Measurements from ENCODE around the gene PAPSS2.
A peak's percentile ranks its signal among the peaks of the same experiment; 100 is the strongest.
"Not testable (repeated sequence)": the region's sequence is repeated elsewhere in the genome, so short reads cannot be mapped to it uniquely, and the experiment has no call there.

PAPSS2 gene

DNA sequence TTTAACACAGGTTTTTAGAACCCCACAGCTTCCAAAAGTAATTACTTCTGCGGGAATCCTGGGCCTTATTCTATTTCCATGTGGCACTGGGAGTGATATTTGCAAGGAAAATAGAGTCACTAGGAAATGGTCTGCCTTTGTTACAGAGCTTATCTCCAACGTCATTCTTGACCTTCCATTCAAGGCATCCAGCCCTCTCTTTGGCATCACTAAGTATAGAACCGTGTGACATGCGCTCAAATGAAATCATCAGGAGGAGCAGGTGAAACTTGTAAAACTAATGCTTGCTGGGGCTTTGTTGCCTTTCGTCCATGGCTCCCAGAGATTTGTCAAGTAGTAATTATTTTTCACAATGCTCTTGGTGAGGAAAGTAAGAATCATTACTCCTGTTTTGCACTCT lies 73.4 kb downstream of the PAPSS2 start:
- Mint-ChIP-seq H3K27me3 (peaks cover 12% of the 10 kb centered on the region), H3K36me3 (no peaks in the 10 kb centered on the region), H3K27ac (no peak overlapping the region), H3K4me3 (no peak overlapping the region), H3K9me3 (no peaks in the 10 kb centered on the region), H3K4me1 (no peaks in the 10 kb centered on the region)
- no peak for ATAC-seq

DNA sequence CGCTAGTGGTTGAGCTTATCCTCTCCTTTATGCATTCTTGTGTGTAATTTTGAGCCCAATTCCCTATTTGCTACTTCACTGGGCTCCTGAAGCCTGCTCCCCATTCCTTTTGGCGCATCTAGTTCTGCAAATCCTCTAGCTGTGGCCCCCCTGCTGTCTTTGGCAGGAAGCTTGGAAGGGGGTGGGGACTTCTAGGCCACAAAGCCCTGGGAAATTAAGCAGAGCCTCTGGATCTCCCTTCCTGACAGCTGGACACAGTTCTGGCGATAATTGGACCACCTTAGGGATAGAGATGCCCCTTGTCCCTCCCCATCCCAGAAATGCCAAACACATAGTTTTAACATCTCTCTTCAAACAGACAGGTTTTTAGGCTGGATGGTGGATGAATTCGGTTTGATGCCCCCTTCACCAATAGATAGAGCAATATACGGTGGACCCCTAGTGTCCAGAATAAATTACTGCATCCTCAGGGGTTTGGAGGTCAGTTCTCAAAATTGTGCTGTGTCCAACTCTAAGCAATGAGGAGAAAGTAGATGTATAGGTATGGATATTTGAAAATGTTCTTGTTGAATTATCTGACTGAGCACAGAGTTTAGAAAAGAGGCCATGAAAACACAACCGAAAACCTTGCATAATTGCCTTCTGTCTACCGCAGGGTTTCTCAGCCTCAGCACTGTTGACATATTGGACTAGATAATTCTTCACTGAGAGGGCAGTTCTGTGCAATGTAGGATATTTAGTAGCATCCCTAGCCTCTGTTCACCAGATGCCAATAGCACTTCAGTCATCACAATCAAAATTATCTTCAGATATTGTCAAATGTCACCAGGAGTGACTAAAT lies 75.5 kb downstream of the PAPSS2 start:
- Mint-ChIP-seq H3K9me3 (no peaks in the 10 kb centered on the region), H3K27ac (no peak overlapping the region), H3K36me3 (no peaks in the 10 kb centered on the region)

DNA sequence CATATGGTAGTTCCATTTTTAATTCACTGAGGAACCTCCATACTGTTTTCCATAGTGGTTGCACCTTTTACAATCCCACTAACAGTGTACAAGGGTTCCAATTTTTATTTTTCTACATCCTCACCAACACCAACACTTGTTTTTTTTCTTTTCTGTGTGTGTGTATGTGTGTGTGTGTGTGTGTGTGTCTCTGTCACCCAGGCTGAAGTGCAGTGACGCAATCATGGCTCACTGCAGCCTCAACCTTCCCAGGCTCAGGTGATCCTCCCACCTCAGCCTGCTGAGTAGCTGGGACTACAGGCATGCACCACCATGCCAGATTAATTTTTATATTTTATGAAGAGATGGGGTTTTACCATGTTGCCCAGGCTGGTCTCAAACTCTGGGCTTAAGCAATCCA lies 78.6 kb downstream of the PAPSS2 start:
- not testable (repeated sequence) for H3K27ac Mint-ChIP-seq, ATAC-seq

More for the DNA sequence above, 75.5 kb downstream of the PAPSS2 start:
- Mint-ChIP-seq H3K27me3 (peaks cover 15% of the 10 kb centered on the region), H3K4me1 (no peaks in the 10 kb centered on the region), H3K4me3 (no peak overlapping the region)
- ATAC-seq: peak; percentile 47

DNA sequence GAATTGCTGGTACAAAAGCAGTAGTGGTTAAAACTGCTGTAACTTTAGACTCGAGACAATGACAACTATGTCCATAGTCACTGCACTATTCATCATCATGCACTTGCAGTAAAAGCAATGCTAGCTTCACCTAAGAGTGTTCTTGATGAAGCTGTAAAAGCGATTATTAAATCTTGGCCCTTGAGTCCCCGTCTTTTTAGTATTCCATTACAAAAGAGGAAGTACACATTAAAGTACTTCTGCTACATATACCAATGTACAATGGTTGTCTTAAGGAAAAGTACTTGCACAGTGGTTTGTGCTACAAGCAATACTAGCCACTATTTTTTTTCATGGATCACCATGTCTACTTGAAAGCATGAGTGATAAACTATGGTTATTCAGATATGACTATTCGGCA lies 80.0 kb downstream of the PAPSS2 start:
- Mint-ChIP-seq H3K36me3 (no peaks in the 10 kb centered on the region), H3K27me3 (peaks cover 23% of the 10 kb centered on the region), H3K4me1 (no peaks in the 10 kb centered on the region), H3K9me3 (no peaks in the 10 kb centered on the region), H3K27ac (no peak overlapping the region), H3K4me3 (no peak overlapping the region)
- ATAC-seq: no peak

More for the DNA sequence above, 78.6 kb downstream of the PAPSS2 start:
- H3K4me3 Mint-ChIP-seq, H3K36me3 Mint-ChIP-seq, H3K4me1 Mint-ChIP-seq, H3K9me3 Mint-ChIP-seq: not testable (repeated sequence)
- H3K27me3 Mint-ChIP-seq: peaks cover 23% of the 10 kb centered on the region

DNA sequence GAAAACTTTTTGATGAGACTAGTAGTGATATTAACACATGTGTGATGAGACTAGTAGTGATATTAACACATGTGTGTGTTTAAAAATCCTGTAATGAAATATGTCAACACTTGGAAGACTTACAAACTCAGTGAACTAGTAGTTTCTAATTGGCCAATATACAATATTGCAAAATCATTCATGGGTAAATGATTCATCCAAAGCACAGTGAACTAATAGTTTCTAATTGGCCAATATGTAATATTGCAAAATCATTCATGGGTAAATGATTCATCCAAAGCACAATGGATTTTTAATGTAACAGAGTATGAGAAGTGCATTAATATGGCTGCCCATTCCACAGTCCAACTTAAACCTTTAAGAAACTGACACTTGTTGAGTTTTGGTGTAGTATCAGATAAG lies 80.6 kb downstream of the PAPSS2 start:
- H3K9me3 Mint-ChIP-seq: no peaks in the 10 kb centered on the region
- peaks cover 17% of the 10 kb centered on the region for H3K27me3 Mint-ChIP-seq
- no peaks in the 10 kb centered on the region for H3K4me1 Mint-ChIP-seq
- H3K4me3 Mint-ChIP-seq: no peak overlapping the region
- no peak for ATAC-seq
- no peaks in the 10 kb centered on the region for H3K36me3 Mint-ChIP-seq
- no peak overlapping the region for H3K27ac Mint-ChIP-seq

DNA sequence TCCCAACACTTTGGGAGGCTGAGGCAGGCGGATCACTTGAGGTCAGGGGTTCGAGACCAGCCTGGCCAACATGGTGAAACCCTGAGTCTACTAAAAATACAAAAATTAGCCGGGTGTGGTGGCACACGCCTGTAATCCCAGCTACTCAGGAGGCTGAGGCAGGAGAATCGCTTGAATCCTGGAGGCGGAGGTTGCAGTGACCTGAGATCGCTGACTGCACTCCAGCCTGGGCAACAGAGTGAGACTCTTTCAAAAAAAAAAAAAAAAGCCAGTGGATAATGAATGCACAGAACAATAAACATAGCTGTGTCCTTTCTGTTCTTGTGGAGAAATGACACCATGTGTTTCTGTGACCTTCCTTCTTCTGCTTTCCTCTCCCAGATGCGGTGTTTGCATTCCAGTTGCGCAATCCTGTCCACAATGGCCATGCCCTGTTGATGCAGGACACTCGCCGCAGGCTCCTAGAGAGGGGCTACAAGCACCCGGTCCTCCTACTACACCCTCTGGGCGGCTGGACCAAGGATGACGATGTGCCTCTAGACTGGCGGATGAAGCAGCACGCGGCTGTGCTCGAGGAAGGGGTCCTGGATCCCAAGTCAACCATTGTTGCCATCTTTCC lies 83.4 kb downstream of the PAPSS2 start:
- H3K4me1 Mint-ChIP-seq, ATAC-seq, H3K4me3 Mint-ChIP-seq, H3K9me3 Mint-ChIP-seq, H3K27ac Mint-ChIP-seq, H3K36me3 Mint-ChIP-seq: not testable (repeated sequence)
- H3K27me3 Mint-ChIP-seq: peaks cover 11% of the 10 kb centered on the region

DNA sequence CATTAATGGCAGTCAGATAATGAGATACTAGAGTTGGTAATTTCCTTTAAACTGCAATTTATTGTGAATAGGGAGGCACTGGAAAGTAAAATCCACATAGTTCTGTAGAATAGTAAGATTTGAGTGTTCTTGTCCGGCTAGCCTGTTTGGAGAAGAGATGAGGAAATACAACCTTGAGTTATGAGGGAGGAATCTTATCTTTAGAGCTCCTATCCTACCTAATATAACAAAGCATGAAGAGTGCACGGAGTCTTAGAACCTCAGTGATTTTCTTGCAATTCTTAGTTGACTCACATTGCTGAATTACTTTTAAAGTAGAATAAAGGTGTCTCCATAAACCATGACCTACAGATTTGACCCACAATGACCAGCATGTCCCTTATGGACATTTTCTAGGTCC lies 84.9 kb downstream of the PAPSS2 start:
- H3K27me3 Mint-ChIP-seq: peaks cover 8% of the 10 kb centered on the region
- no peaks in the 10 kb centered on the region for H3K36me3 Mint-ChIP-seq
- H3K9me3 Mint-ChIP-seq: peaks cover 3% of the 10 kb centered on the region
- no peak overlapping the region for H3K27ac Mint-ChIP-seq
- no peaks in the 10 kb centered on the region for H3K4me1 Mint-ChIP-seq
- ATAC-seq: no peak
- no peak overlapping the region for H3K4me3 Mint-ChIP-seq

DNA sequence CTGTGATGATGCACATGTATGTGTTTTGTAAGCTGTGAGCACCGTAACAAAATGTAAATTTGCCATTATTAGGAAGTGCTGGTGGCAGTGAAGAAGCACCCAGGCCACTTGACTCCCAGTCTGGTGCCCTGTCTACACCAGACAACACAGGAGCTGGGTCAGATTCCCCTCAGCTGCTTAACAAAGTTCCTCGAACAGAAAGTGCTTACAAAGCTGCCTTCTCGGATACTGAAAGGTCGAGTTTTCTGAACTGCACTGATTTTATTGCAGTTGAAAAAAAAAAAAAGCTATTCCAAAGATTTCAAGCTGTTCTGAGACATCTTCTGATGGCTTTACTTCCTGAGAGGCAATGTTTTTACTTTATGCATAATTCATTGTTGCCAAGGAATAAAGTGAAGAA lies 87.2 kb downstream of the PAPSS2 start:
- H3K27me3 Mint-ChIP-seq: no peaks in the 10 kb centered on the region
- no peak overlapping the region for H3K27ac Mint-ChIP-seq
- H3K4me1 Mint-ChIP-seq: no peaks in the 10 kb centered on the region
- ATAC-seq: no peak
- H3K36me3 Mint-ChIP-seq: no peaks in the 10 kb centered on the region
- peaks cover 3% of the 10 kb centered on the region for H3K9me3 Mint-ChIP-seq
- H3K4me3 Mint-ChIP-seq: no peak overlapping the region

DNA sequence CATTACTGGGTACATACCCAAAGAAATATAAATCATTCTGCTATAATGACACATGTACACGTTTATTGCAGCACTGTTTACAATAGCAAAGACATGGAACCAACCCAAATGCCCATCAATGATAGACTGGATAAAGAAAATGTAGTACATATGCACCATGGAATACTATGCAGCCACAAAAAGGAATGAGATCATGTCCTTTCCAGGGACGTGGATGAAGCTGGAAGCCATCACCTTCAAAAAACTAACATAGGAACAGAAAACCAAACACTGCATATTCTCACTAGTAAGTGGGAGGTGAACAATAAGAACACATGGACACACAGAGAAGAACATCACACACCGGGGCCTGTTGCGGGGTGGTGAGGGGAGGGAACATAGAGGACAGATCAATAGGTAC lies 88.6 kb downstream of the PAPSS2 start:
- not testable (repeated sequence) for H3K27ac Mint-ChIP-seq, H3K27me3 Mint-ChIP-seq, ATAC-seq, H3K36me3 Mint-ChIP-seq, H3K4me3 Mint-ChIP-seq, H3K9me3 Mint-ChIP-seq, H3K4me1 Mint-ChIP-seq

DNA sequence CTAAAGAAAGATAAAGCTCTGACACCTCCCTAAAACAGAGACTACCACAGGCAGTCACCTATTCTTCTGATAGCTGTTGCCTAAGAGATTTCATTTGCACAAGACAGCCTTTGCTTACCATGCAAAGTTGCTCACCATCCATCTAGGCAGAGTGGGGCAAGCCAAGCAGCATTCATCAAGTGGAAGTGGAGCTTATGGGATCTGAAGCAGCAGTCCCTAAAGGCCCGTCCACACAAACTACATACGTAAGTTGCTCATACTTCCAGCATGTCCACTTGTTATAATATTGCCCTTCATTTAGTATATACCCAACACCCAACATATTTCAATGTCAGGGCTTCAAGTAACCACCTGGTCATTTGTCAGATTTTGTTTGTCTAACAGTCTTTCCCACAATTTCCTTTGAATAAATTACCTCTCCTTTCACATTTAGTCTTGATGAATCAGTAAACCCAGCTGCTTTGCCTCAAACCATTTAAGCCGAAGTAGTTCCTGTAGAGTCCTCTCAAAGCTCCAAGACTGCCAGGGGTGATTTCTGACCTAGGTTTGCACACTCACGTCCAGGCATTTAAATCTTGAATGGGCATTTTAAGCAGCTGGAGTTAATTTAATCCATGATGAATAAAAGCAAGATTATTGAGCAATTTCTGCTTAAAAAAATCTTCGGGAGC lies 90.5 kb downstream of the PAPSS2 start:
- no peak overlapping the region for H3K27ac Mint-ChIP-seq
- peaks cover 14% of the 10 kb centered on the region for H3K36me3 Mint-ChIP-seq
- no peak overlapping the region for H3K4me3 Mint-ChIP-seq
- H3K27me3 Mint-ChIP-seq: no peaks in the 10 kb centered on the region
- no peaks in the 10 kb centered on the region for H3K4me1 Mint-ChIP-seq
- ATAC-seq: no peak
- H3K9me3 Mint-ChIP-seq: peaks cover 3% of the 10 kb centered on the region

DNA sequence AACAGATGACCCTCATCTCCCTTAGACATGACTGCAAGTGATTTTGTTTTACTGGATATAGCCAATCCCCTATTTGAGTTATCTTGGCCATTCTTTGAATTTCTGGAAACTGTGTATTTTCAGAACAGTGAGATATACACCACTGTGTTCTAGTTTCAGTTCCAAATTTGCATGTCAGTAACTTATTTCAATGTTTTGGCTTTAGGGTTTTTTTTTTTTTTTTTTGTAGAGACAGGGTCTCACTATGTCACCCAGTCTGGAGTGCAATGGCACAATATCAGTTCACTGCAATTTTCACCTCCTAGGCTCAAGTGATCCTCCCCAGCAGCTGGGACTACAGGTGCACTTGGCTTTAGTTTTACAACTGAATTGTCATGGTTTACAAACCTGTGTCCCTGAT lies 91.1 kb downstream of the PAPSS2 start:
- no peak overlapping the region for H3K27ac Mint-ChIP-seq
- no peaks in the 10 kb centered on the region for H3K4me1 Mint-ChIP-seq
- ATAC-seq: no peak
- H3K27me3 Mint-ChIP-seq: no peaks in the 10 kb centered on the region
- peaks cover 18% of the 10 kb centered on the region for H3K36me3 Mint-ChIP-seq
- peaks cover 3% of the 10 kb centered on the region for H3K9me3 Mint-ChIP-seq
- H3K4me3 Mint-ChIP-seq: no peak overlapping the region

DNA sequence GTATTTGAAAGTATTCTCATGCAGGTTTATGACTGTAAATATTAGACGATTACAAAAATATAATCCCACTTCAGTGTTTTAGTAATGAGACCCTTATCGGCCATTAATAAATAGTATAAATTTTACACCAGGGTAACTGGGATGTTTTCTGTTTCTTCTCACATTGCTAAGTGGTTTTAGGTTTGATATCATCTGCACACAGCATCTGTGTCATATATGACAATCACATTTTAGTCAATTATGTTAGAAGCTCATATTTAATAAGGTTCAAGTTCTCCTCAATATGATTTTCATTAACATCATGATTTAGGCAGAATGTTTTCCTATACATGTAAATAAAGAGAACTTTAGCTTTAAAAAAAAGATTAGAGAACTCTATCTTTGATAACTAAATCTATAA lies 91.6 kb downstream of the PAPSS2 start:
- ATAC-seq: no peak
- H3K36me3 Mint-ChIP-seq: peaks cover 23% of the 10 kb centered on the region
- no peaks in the 10 kb centered on the region for H3K4me1 Mint-ChIP-seq
- H3K27ac Mint-ChIP-seq: no peak overlapping the region
- H3K4me3 Mint-ChIP-seq: no peak overlapping the region
- H3K27me3 Mint-ChIP-seq: no peaks in the 10 kb centered on the region
- peaks cover 3% of the 10 kb centered on the region for H3K9me3 Mint-ChIP-seq

DNA sequence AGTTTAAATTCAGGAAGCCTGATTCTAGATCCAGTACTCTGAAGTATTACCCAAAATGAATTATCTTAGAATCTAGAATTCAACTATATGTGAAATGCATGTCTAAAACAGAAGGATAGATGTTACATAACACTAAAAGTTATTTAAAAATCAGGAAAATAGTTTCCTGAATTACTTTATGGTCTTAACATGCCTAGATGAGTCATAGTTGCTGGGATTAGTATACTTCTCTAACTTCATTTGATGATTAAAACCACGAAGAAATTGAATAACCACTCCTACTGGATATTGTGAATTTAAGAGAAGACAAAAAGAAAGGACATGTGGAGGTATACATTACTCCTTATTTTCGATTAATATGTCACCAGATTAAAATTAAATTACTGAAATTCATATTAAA lies 92.9 kb downstream of the PAPSS2 start:
- Mint-ChIP-seq H3K27ac (no peak overlapping the region), H3K4me1 (no peaks in the 10 kb centered on the region), H3K36me3 (peaks cover 27% of the 10 kb centered on the region), H3K4me3 (no peak overlapping the region), H3K9me3 (peaks cover 3% of the 10 kb centered on the region), H3K27me3 (no peaks in the 10 kb centered on the region)
- no peak for ATAC-seq

DNA sequence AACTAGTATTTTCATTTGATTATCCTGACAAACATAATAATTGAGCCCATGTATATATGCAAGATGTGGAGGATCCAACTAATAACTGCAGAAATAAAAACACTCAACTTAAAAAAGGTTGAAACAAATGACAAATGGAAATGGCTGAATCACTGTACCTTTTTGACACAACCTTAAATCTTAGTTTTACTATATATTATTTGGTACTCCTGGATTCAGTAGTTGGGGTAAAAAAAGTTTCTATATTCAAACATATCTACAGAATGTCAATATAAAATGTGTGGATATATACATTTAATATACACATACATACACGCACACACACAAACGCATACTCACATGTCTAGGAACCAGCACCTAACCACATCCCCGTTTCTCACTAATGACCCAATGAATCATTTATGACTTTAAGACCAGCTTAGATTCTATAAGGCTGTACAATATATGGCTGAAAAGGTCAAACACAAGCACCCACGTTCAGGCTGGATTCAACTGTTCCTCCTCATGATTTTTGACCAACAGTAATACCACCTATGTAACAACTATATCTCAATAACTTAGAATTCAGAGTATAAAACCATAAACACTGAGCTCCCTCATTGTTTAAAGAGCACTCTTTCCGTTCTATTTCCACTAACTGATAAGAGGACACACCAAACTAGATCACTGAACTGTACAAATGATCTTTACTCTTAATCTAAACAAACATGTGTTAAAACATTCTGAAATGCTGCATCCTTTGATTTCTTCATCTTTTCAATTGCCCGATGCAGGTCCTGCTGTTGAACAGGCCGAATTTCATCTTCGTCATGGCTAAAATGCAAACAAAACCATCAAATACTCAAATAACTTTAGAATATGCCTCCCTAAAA lies 94.6 kb downstream of the PAPSS2 start:
- H3K4me3 Mint-ChIP-seq: no peak overlapping the region
- no peak for ATAC-seq
- H3K9me3 Mint-ChIP-seq: no peaks in the 10 kb centered on the region
- no peaks in the 10 kb centered on the region for H3K4me1 Mint-ChIP-seq
- peaks cover 36% of the 10 kb centered on the region for H3K36me3 Mint-ChIP-seq
- H3K27ac Mint-ChIP-seq: no peak overlapping the region
- no peaks in the 10 kb centered on the region for H3K27me3 Mint-ChIP-seq

DNA sequence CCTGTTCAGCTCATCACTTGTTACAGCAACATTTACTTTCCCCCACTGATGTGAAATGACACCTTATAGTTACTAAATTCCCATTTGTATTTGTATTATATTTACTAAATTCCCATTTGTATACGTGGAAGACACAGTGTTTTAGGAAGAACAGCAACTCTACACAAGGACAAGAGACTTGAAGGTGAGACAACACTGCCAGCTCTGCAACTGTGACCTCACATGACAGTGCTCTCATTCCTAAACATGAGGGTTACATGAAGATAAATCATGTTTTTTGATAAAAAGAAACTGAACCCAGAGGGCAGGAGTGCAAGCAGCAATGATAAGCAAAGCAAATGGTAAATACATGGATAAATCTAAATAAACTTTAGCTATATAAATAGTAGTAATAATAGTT lies 98.0 kb downstream of the PAPSS2 start:
- no peaks in the 10 kb centered on the region for H3K4me1 Mint-ChIP-seq
- H3K36me3 Mint-ChIP-seq: peaks cover 42% of the 10 kb centered on the region
- H3K27me3 Mint-ChIP-seq: no peaks in the 10 kb centered on the region
- H3K27ac Mint-ChIP-seq: no peak overlapping the region
- no peak for ATAC-seq
- no peaks in the 10 kb centered on the region for H3K9me3 Mint-ChIP-seq
- H3K4me3 Mint-ChIP-seq: no peak overlapping the region
